GM18517 (cell line): ENCODE measurements around the gene CACNA1D.
A peak's percentile ranks its signal among the peaks of the same experiment; 100 is the strongest.

Experiments used
- ATAC-seq: cut with Tn5 transposase; IDR thresholded peaks from one replicate; pipeline ENCODE4 v1.9.1; 2021; ENCODE audit warnings: mild to moderate bottlenecking, moderate library complexity; ENCODE audit not compliant: unreplicated experiment

Gene CACNA1D

GRCh38 chr3:53835257-53835656 is 340.8 kb downstream of the CACNA1D start:
- no peak for ATAC-seq

- no peak for ATAC-seq
Measured at GRCh38 chr3:53836084-53836872, 341.9 kb downstream of the CACNA1D start.

- ATAC-seq, result no peak
Measured at GRCh38 chr3:53837331-53837730, 342.9 kb downstream of the CACNA1D start.

- ATAC-seq, result no peak
Measured at GRCh38 chr3:53841296-53841695, 346.9 kb downstream of the CACNA1D start.

- no peak for ATAC-seq
Measured at GRCh38 chr3:53842436-53843194, 348.2 kb downstream of the CACNA1D start.

- peak; percentile 46 for ATAC-seq
Measured at GRCh38 chr3:53843195-53844177, 349.1 kb downstream of the CACNA1D start.

- no peak for ATAC-seq
Measured at GRCh38 chr3:53844262-53845102, 350.1 kb downstream of the CACNA1D start.

- peak; percentile 1 for ATAC-seq
Measured at GRCh38 chr3:53845103-53845880, 350.9 kb downstream of the CACNA1D start.

GRCh38 chr3:53845881-53846133 is 351.4 kb downstream of the CACNA1D start:
- peak; percentile 15 for ATAC-seq

GRCh38 chr3:53846134-53846850 is 351.9 kb downstream of the CACNA1D start, which contains the start of the genes CHDH and IL17RB:
Gene CHDH (minus strand): TSS chr3:53846419. CDS start chr3:53824008, 22,411 bp downstream.
Gene IL17RB (plus strand): TSS chr3:53846568. CDS start chr3:53846589, 21 bp downstream.
- ATAC-seq, result peak; percentile 40

- ATAC-seq, result no peak
Measured at GRCh38 chr3:53846851-53847155, 352.4 kb downstream of the CACNA1D start.

GRCh38 chr3:53849916-53850315 is 355.5 kb downstream of the CACNA1D start:
- no peak for ATAC-seq

GRCh38 chr3:53850895-53851294 is 356.5 kb downstream of the CACNA1D start:
- no peak for ATAC-seq

GRCh38 chr3:53856964-53857363 is 362.6 kb downstream of the CACNA1D start:
- no peak for ATAC-seq

GRCh38 chr3:53858096-53858741 is 363.8 kb downstream of the CACNA1D start:
- no peak for ATAC-seq

- no peak for ATAC-seq
Measured at GRCh38 chr3:53859178-53859577, 364.8 kb downstream of the CACNA1D start.

GRCh38 chr3:53860196-53860595 is 365.8 kb downstream of the CACNA1D start:
- no peak for ATAC-seq

GRCh38 chr3:53862241-53862640 is 367.8 kb downstream of the CACNA1D start:
- no peak for ATAC-seq
